ENCODE data around the gene SASH3.

The SASH3 gene

DNA sequence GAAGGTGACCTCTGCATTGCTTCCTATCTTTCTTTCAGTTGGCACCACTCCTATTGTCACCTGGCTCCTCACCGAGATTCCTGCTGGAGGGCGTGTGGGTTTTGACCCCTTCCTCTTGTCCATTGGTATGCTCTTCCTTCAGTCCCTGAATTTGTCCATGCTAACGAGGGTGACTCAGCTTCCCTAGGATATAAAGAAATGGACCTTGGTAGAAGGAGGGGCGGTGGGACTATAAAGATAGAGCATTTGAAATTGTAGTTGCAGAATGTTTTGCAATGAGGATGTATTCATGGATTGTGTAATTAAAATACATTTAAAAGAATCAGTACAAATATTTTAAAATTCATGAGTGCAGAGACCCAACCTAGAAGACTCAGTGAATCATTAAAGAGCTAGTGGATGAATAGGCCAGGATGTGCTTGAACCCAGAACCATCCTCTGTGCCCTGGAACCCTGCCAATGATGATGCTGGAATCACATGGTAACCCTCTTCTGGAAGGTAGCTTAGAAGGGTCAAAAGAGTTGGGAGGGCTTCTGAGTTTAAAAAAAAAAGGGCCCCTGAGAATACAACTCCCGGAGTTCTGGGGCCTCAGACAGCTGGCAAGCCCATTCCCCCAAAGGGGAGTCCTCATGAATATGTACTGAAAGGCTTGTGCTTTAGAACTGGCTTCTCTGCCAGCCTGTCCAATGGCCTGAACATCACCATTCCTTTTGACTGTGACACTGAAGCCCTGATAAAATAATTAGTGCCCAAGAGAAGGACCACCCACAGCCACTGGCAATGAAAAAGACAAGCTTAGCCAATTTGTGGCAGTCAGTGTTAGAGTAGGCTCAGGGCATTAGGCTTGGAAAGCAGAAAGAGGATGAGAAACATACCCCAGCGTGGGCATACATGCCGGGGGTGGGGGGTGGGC, 32.9 kb upstream of the SASH3 start:
- TF ChIP-seq, protein P1, sequence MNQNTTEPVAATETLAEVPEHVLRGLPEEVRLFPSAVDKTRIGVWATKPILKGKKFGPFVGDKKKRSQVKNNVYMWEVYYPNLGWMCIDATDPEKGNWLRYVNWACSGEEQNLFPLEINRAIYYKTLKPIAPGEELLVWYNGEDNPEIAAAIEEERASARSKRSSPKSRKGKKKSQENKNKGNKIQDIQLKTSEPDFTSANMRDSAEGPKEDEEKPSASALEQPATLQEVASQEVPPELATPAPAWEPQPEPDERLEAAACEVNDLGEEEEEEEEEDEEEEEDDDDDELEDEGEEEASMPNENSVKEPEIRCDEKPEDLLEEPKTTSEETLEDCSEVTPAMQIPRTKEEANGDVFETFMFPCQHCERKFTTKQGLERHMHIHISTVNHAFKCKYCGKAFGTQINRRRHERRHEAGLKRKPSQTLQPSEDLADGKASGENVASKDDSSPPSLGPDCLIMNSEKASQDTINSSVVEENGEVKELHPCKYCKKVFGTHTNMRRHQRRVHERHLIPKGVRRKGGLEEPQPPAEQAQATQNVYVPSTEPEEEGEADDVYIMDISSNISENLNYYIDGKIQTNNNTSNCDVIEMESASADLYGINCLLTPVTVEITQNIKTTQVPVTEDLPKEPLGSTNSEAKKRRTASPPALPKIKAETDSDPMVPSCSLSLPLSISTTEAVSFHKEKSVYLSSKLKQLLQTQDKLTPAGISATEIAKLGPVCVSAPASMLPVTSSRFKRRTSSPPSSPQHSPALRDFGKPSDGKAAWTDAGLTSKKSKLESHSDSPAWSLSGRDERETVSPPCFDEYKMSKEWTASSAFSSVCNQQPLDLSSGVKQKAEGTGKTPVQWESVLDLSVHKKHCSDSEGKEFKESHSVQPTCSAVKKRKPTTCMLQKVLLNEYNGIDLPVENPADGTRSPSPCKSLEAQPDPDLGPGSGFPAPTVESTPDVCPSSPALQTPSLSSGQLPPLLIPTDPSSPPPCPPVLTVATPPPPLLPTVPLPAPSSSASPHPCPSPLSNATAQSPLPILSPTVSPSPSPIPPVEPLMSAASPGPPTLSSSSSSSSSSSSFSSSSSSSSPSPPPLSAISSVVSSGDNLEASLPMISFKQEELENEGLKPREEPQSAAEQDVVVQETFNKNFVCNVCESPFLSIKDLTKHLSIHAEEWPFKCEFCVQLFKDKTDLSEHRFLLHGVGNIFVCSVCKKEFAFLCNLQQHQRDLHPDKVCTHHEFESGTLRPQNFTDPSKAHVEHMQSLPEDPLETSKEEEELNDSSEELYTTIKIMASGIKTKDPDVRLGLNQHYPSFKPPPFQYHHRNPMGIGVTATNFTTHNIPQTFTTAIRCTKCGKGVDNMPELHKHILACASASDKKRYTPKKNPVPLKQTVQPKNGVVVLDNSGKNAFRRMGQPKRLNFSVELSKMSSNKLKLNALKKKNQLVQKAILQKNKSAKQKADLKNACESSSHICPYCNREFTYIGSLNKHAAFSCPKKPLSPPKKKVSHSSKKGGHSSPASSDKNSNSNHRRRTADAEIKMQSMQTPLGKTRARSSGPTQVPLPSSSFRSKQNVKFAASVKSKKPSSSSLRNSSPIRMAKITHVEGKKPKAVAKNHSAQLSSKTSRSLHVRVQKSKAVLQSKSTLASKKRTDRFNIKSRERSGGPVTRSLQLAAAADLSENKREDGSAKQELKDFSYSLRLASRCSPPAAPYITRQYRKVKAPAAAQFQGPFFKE (tag by site-specific recombination; IDR thresholded peaks at IDR 0.05; ENCODE audit: borderline replicate concordance): no peak
- TF ChIP-seq ZNF626 (tag by site-specific recombination; IDR thresholded peaks at IDR 0.05) (no peak), ZNF416 (tag by site-specific recombination; IDR thresholded peaks at IDR 0.05) (no peak)
- TF ChIP-seq, protein P2, sequence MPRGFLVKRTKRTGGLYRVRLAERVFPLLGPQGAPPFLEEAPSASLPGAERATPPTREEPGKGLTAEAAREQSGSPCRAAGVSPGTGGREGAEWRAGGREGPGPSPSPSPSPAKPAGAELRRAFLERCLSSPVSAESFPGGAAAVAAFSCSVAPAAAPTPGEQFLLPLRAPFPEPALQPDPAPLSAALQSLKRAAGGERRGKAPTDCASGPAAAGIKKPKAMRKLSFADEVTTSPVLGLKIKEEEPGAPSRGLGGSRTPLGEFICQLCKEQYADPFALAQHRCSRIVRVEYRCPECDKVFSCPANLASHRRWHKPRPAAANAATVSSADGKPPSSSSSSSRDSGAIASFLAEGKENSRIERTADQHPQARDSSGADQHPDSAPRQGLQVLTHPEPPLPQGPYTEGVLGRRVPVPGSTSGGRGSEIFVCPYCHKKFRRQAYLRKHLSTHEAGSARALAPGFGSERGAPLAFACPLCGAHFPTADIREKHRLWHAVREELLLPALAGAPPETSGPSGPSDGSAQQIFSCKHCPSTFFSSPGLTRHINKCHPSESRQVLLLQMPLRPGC (tag by site-specific recombination; IDR thresholded peaks at IDR 0.05): no peak
- Histone ChIP-seq H3K4me3 (ENCODE audit: low read depth, low read length) (no peak overlapping the region), H3K36me3 (ENCODE audit: control insufficient read depth in 2 of 2, insufficient read depth in 1 of 2, low read length in 2 of 2) (no peaks in the 10 kb centered on the region), H3K9me3 (ENCODE audit: control insufficient read depth, insufficient read depth, low read depth, low read length) (no peaks in the 10 kb centered on the region), H3K27ac (ENCODE audit: extremely low read depth, low read depth, low read length) (no peak overlapping the region), H3K4me1 (ENCODE audit: control insufficient read depth, insufficient read depth, low read length) (no peaks in the 10 kb centered on the region)
- ChIA-PET CTCF (interaction anchor here (0.6 to 1.3 kb wide), 8 partner anchors 9 to 146 kb away, joined by 3 to 5 read pairs (median 3); no protein-coding TSS in a partner anchor), POLR2A (no interaction called here)

DNA sequence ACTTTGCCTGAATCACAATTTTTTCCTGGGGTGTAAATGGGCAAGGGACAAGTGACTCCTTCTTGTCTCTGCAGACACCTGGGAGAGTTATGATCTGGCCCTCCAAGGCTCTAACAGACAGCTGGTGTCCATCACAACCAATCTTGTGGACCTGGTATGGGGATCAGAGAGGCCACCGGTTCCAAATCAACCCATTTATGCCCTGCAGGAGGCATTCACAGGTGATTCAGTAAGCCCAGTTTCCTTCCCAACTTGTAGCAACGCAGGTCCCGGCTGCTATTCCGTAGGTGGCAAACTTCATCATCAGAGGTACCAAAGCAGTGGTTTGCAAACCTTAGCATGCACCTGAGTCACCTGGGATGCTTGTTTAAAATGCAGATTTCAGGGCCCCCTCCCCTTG, 32.2 kb upstream of the SASH3 start:
- H3K4me3 ChIP-seq (ENCODE audit: low read depth, low read length): no peak overlapping the region
- no peaks in the 10 kb centered on the region for H3K4me1 ChIP-seq (ENCODE audit: control insufficient read depth, insufficient read depth, low read length)
- no peaks in the 10 kb centered on the region for H3K9me3 ChIP-seq (ENCODE audit: control insufficient read depth, insufficient read depth, low read depth, low read length)
- POLR2A ChIA-PET: no interaction called here
- no peak overlapping the region for H3K27ac ChIP-seq (ENCODE audit: extremely low read depth, low read depth, low read length)
- CTCF ChIA-PET: interaction anchor here (1.0 kb wide), 1 partner anchor 110 kb away, joined by 3 read pairs; no protein-coding TSS in a partner anchor
- no peaks in the 10 kb centered on the region for H3K36me3 ChIP-seq (ENCODE audit: control insufficient read depth in 2 of 2, insufficient read depth in 1 of 2, low read length in 2 of 2)
- TF ChIP-seq GLI4 (tag by site-specific recombination; IDR thresholded peaks at IDR 0.05): no peak
- no peak for TF ChIP-seq GLIS2 (tag by site-specific recombination; IDR thresholded peaks at IDR 0.05)
- TF ChIP-seq OSR2 (tag by site-specific recombination; IDR thresholded peaks at IDR 0.05): no peak
- TF ChIP-seq ZNF544 (tag by site-specific recombination; IDR thresholded peaks at IDR 0.05): no peak
- no peak for TF ChIP-seq ZNF391 (tag by site-specific recombination; IDR thresholded peaks at IDR 0.05; ENCODE audit: borderline replicate concordance, low read depth)
- no peak for TF ChIP-seq ZXDB (tag by site-specific recombination; IDR thresholded peaks at IDR 0.05)

DNA sequence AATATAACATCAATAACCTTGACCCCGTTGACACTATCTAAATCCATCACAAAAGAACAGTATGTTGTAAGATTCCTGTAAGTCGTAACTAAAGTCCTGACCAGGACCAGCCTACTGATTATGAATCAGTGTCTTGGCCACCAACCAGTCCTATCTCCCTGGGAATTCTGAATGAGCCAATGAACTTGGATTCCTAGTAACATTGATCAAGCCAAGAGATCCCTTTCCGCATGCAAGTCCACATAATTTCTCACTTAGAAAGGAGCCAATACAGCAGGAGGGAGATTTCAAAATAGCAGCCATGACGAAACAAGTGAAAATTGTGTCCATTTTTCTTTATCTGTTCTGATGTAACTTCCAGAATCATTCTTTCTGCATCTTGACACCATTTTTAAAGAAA, 31.4 kb upstream of the SASH3 start:
- ChIA-PET CTCF (no interaction called here), POLR2A (no interaction called here)
- H3K9me3 ChIP-seq (ENCODE audit: control insufficient read depth, insufficient read depth, low read depth, low read length): no peaks in the 10 kb centered on the region
- TF ChIP-seq ZFP37 (tag by site-specific recombination; IDR thresholded peaks at IDR 0.05) (no peak), ZNF76 (tag by site-specific recombination; IDR thresholded peaks at IDR 0.05; ENCODE audit: borderline replicate concordance, low read depth) (no peak), ZNF558 (tag by site-specific recombination; IDR thresholded peaks at IDR 0.05) (no peak), ZNF266 (tag by site-specific recombination; IDR thresholded peaks at IDR 0.05; ENCODE audit: low read depth) (no peak)
- TF ChIP-seq, protein P3, sequence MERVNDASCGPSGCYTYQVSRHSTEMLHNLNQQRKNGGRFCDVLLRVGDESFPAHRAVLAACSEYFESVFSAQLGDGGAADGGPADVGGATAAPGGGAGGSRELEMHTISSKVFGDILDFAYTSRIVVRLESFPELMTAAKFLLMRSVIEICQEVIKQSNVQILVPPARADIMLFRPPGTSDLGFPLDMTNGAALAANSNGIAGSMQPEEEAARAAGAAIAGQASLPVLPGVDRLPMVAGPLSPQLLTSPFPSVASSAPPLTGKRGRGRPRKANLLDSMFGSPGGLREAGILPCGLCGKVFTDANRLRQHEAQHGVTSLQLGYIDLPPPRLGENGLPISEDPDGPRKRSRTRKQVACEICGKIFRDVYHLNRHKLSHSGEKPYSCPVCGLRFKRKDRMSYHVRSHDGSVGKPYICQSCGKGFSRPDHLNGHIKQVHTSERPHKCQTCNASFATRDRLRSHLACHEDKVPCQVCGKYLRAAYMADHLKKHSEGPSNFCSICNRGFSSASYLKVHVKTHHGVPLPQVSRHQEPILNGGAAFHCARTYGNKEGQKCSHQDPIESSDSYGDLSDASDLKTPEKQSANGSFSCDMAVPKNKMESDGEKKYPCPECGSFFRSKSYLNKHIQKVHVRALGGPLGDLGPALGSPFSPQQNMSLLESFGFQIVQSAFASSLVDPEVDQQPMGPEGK (tag by site-specific recombination; IDR thresholded peaks at IDR 0.05): no peak
- TF ChIP-seq, protein P4, sequence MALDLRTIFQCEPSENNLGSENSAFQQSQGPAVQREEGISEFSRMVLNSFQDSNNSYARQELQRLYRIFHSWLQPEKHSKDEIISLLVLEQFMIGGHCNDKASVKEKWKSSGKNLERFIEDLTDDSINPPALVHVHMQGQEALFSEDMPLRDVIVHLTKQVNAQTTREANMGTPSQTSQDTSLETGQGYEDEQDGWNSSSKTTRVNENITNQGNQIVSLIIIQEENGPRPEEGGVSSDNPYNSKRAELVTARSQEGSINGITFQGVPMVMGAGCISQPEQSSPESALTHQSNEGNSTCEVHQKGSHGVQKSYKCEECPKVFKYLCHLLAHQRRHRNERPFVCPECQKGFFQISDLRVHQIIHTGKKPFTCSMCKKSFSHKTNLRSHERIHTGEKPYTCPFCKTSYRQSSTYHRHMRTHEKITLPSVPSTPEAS (tag by site-specific recombination; IDR thresholded peaks at IDR 0.05): no peak
- H3K4me3 ChIP-seq (ENCODE audit: low read depth, low read length): no peak overlapping the region
- no peaks in the 10 kb centered on the region for H3K4me1 ChIP-seq (ENCODE audit: control insufficient read depth, insufficient read depth, low read length)
- no peaks in the 10 kb centered on the region for H3K36me3 ChIP-seq (ENCODE audit: control insufficient read depth in 2 of 2, insufficient read depth in 1 of 2, low read length in 2 of 2)
- H3K27ac ChIP-seq (ENCODE audit: extremely low read depth, low read depth, low read length): no peak overlapping the region

Data from HEK293 (cell line).